H7 (cell line): ENCODE measurements around the gene MAPK8. TPM values are rescaled to one million over a fixed set of nuclear protein-coding genes. Genes with fewer than 3 reads are reported as not detected.
A peak's percentile ranks its signal among the peaks of the same experiment; 100 is the strongest.
"Not testable (repeated sequence)": the region's sequence is repeated elsewhere in the genome, so short reads cannot be mapped to it uniquely, and the experiment has no call there.

Experiments
- DNase-seq: peaks from one replicate; pipeline ENCODE4 v3.0.0; 2012
- H3K27me3 ChIP-seq: 2 replicates; pipeline ENCODE4 v1.6.0; 2011; ENCODE audit warnings: mild to moderate bottlenecking, low read length; ENCODE audit not compliant: control insufficient read depth, insufficient read depth
- H3K36me3 ChIP-seq: replicated peaks from 2 replicates; pipeline ENCODE4 v1.5.1; 2011; ENCODE audit warnings: low read length; ENCODE audit not compliant: control insufficient read depth, insufficient read depth
- H3K4me3 ChIP-seq: 2 replicates; pipeline ENCODE4 v1.5.1; 2011; ENCODE audit warnings: low read depth, mild to moderate bottlenecking, control low read depth, low read length, moderate library complexity; ENCODE audit not compliant: insufficient read depth
- total RNA-seq: library from RNA; depleted of rRNA; stranded (reverse); fragments of >200 nt; shearing (Covaris generic); gene quantifications from 2 replicates; pipeline ENCODE4 v1.2.3, GENCODE V29; 2014; rRNA removed

MAPK8 gene
- total RNA-seq, result 67.7 and 70.3 TPM in 2 replicates

DNA sequence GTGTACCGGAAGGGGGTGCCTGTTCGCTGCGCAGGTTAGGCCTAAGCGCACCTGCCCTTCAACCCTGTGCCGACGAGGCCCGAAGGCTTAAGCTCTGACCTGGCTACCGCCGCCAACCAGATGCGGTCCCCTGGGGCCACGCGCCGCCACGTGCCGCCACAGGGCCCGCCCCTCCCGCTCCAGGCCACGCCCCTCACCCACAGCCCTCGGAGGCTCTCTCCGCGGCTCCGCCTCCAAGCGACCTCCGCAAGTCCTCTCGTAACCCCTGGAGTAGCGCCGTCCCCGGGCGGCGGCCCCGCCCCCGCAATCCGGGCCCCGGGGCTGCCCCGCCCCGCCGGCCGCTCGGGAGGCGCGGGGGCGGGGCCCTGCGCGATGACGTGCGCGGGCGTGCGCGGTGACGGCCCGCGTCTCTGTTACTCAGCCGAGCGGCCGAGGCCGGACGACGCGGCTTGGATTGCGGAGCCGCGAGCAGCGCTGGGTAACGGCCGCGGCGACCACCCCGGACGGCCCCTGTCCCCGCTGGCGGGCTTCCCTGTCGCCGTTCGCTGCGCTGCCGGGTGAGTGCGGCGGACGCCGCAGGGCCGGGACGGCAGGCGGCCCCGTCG is at the start of gene MAPK8:
Gene MAPK8 (plus strand): TSS at position 413 of the 605 bp plus-strand sequence. CDS start 94,984 bp downstream, outside the sequence.
- Histone ChIP-seq H3K27me3 (peaks cover 4% of the 10 kb centered on the region; the same call in 1 of the 2 replicates), H3K4me3 (peak within 1 kb of the TSS; percentile 83), H3K36me3 (no peaks in the 10 kb centered on the region)
- peak; percentile 99 for DNase-seq

DNA sequence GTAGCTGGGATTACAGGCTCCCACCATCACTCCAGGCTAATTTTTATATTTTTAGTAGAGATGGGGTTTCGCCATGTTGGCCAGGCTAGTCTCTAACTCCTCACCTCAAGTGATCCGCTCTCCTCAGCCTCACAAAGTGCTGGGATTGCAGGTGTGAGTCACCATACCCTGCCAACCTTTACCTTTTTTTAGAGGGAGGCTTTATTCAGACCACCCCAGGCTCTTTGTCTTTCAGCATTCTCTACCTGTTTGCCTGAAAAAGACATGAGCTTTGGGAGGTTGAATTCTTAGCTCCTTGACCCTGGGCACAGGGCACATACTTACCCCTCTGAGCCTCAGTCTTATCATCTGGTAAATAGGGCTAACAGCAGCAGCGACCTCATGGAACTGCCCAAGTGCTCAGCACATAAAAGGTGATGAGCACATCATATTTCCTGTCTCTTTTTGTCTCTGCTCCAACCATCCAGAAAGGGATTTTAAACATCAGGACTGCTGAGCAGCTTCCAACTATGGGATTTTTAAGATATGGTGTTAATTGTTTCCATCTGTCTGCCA is 49.0 kb upstream of the MAPK8 start:
- Histone ChIP-seq H3K27me3 (no peaks in the 10 kb centered on the region), H3K36me3 (no peaks in the 10 kb centered on the region), H3K4me3 (no peak overlapping the region)
- DNase-seq, result no peak

DNA sequence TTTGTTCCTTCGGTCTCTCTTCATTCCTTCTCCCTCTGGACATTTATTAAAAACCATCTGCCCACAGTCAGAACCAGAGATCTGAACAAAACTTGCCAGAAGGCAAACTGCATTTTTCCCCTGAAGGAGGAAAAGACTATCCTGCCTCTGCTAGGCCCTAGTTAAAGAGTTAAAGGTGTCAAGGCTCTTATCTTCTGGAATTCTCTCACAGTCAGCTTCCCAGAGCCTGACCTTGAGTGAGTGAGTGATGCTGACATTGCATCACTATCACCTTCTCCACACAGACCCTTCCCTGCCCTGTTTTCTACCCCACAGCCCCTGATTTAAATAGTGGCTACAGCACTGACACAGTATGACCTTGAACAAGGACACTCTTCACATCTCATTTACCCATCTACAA is 48.4 kb upstream of the MAPK8 start:
- H3K27me3 ChIP-seq, result no peaks in the 10 kb centered on the region
- no peak overlapping the region for H3K4me3 ChIP-seq
- H3K36me3 ChIP-seq, result no peaks in the 10 kb centered on the region
- DNase-seq, result no peak

DNA sequence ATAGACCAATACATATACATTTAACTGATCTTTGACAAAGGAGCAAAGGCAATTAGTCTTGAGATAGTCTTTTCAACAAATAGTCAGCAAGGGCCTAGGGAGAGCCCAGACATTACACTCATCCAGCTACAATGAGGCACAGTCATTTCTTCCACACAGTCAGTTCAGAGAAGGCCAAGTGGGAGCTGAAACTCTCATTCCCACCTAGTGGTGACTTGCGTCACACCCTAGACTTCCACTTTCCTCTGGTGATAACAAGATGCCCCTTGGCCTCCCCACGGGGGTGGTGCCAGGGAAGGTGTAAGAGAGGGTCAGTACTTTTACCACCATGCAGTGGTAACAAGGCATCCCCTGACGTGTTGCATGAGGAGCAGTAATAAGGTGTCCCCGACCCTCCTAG is 39.9 kb upstream of the MAPK8 start:
- Histone ChIP-seq H3K4me3 (no peak overlapping the region), H3K27me3 (no peaks in the 10 kb centered on the region), H3K36me3 (no peaks in the 10 kb centered on the region)
- DNase-seq, result no peak

DNA sequence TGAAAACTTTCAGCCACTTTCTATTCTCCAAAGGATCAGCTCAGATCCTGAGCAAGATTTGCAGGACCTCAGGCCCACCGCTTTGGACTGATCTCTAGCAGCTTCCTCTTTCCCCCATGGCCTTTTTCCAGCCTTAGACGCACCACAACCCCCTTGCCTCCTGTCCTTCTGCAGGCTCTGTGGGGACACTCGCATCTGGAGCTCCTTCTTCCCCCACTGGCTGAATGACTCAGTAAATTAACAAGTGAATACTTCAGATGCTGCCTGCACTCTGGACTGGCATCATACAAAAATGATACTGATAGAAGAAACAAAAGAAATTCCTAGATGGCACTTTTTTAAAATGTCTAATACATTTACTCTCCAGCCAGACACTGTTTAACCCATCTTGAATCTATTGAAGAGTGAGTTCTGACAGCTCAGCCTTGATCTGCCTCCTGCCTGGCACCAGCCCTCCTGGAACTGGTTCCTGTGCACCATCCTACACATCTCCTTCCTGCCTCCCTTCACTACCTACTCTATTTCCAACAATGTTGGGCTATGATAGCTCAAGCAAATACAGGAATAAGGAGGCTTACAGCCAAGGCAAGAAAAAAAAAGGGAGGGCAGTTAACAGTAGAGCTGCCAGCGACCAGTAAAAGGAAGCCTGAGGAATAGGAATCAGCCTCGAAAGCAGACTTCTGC is 35.3 kb upstream of the MAPK8 start:
- no peak for DNase-seq
- Histone ChIP-seq H3K36me3 (no peaks in the 10 kb centered on the region), H3K27me3 (no peaks in the 10 kb centered on the region), H3K4me3 (no peak overlapping the region)

DNA sequence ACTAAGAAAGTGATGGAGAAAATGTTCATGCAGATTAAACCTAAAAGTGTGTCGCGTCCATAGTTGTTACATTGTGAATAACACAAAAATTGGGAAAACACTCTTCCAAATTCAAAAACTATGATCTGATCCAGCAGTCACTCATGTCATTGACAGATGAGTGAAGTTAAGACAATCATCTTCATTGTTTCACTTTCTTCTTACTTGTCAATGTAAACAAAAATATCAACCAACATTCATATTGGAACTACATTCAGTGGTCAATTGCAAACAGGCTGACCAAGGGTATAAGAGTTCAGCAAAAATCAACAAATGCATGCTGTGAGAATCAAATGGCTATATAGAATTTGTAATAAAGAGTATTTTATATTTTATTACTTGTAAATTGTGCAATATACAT is 33.8 kb upstream of the MAPK8 start:
- H3K36me3 ChIP-seq, result no peaks in the 10 kb centered on the region
- no peaks in the 10 kb centered on the region for H3K27me3 ChIP-seq
- no peak for DNase-seq
- H3K4me3 ChIP-seq, result no peak overlapping the region

DNA sequence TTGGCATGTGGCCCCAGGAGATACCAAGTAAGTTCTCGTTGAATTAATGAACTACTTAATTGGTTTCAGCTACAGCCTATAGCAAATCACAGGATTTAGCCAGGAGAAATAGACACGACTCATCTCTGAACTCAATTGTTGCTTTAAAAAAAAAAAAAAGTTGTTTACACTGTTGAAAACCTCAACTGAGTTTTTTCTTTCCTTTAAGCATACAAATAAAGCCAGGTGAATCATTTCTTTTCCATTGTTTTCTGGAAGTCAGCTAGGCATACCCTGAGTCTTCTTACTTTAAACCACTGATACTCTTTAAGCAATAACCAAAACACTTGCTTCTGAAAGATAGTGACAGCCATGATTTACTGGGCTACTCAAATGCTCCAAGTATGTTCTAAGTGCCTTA is 32.7 kb upstream of the MAPK8 start:
- no peak for DNase-seq
- H3K36me3 ChIP-seq, result no peaks in the 10 kb centered on the region
- no peak overlapping the region for H3K4me3 ChIP-seq
- no peaks in the 10 kb centered on the region for H3K27me3 ChIP-seq

DNA sequence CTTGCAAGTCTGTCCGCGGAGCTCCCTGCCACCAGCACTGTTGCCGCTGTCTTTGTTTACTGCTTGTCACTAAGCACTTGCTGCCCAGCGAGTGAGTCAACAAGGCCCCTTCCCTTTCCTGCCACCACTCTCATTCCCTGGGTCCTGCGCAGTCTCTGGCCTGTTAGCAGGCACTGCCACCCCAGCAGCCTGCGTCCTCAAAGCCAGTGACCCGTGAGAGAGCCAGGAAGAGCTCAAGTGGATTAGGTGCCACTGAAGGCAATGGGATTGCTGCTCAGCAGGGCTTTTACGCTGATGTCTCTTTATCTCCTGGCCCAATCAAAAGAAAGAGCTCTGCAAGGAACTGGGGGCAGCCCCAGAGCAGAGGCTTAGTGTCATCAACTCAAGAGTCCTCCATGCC is 31.8 kb upstream of the MAPK8 start, which contains the start of gene FRMPD2:
Gene FRMPD2 (minus strand): TSS at position 61 of the 400 bp plus-strand sequence. CDS start 129 bp downstream, outside the sequence.
- H3K36me3 ChIP-seq, result no peaks in the 10 kb centered on the region
- H3K27me3 ChIP-seq, result no peaks in the 10 kb centered on the region
- DNase-seq, result no peak
- no peak within 1 kb of the TSS for H3K4me3 ChIP-seq

DNA sequence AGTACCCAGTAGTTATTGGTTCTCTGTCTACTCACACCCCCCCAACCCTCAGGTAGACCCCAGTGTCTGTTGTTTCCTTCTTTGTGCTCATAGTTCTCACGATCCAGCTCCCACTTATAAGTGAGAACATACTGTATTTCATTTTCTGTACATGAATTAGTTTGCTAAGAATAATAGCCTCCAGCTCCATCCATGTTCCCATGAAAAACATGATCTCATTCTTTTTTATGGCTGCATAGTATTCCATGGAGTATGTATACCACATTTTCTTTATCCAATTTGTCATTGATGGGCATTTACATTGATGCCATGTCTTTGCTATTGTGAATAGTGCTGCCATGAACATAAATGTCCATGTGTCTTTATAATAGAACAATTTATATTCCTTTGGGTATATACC is 29.4 kb upstream of the MAPK8 start:
- no peaks in the 10 kb centered on the region for H3K36me3 ChIP-seq
- no peak for DNase-seq
- H3K27me3 ChIP-seq, result no peaks in the 10 kb centered on the region
- no peak overlapping the region for H3K4me3 ChIP-seq

DNA sequence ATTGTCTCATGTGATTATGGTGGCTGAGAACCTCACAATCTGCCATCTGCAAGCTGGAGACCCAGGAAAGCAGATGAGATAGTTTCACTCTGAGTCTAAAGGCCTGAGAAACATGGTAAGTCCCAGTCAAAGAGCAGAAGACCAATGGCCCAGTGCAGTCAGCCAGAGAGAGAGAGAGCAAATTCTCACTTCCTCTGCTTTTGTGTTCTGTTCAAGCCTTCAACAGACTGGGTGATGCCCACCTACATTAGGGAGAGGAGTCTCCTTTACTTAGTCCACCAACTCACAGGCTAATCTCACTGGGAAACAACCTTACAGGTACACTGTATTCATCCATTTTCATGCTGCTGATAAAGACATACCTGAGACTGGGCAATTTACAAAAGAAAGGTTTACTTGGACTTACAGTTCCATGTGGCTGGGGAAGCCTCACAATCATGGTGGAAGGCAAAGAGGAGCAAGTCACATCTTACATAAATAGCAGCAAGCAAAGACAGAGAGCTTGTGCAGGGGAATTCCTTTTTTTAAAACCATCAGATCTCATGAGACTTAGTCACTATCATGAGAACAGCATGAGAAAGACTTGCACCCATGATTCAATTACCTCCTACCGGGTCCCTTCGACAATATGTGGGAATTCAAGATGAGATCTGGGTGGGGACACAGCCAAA is 27.3 kb upstream of the MAPK8 start:
- no peak overlapping the region for H3K4me3 ChIP-seq
- DNase-seq, result no peak
- H3K27me3 ChIP-seq, result no peaks in the 10 kb centered on the region
- H3K36me3 ChIP-seq, result no peaks in the 10 kb centered on the region

DNA sequence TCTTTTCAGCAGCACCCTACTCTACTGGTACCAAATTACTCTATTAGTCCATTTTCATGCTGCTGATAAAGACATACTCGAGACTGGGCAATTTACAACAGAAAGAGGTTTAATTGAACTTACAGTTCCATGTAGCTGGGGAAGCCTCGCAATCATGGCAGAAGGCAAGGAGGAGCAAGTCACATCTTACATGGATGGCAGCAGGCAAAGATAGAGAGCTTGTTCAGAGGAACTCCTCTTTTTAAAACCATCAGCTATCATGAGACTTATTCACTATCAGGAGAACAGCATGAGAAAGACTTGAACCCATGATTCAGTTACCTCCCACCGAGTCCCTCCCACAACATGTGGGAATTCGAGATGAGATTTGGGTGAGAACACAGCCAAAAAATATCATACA is 24.8 kb upstream of the MAPK8 start:
- not testable (repeated sequence) for H3K4me3 ChIP-seq, DNase-seq, H3K36me3 ChIP-seq, H3K27me3 ChIP-seq

DNA sequence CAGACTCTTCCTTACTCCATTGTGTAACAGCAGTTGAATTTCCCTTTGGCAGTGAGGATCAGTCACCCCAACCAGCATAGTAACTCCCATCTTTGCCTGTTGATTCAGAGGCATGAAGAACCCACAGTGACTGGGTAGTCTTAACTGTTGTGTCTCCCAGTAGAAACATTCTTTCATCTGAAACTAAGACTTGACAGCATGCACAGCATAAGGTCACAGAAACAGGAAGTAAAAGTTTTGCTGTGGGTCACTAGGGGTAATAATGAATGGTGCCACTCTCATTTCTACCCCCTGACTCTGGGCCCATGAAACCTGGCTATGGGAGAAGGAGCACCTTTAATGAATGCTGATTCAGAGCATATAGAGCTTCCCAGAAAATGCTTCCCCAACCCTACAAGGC is 23.6 kb upstream of the MAPK8 start:
- no peak for DNase-seq
- H3K27me3 ChIP-seq, result no peaks in the 10 kb centered on the region
- no peak overlapping the region for H3K4me3 ChIP-seq
- H3K36me3 ChIP-seq, result no peaks in the 10 kb centered on the region

DNA sequence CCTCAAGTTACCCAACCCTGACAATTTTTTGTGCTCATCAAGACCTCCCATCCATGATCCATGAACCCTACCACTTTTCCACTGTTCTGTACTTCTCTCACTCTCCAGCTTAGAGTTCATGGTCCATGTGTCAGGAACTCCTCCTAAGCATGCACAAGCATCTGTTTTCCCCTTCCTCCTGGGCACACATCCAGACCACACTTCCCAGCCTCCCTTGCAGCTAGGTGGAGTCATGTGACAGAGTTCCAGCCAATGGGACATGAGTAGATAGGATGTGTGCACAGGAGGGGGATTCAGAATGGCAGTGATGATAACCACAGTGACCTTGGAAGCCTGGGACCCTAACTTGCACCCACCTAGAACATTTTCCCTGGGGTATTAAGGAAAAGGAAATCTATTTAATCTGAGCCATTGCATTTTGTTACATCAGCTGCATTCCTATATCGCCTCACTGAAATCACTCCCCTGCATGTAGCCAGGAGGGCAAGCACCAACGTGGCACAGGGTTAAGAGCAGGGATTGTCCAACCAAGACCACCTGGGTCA is 22.4 kb upstream of the MAPK8 start:
- no peak for DNase-seq
- Histone ChIP-seq H3K27me3 (no peaks in the 10 kb centered on the region), H3K4me3 (no peak overlapping the region), H3K36me3 (no peaks in the 10 kb centered on the region)

DNA sequence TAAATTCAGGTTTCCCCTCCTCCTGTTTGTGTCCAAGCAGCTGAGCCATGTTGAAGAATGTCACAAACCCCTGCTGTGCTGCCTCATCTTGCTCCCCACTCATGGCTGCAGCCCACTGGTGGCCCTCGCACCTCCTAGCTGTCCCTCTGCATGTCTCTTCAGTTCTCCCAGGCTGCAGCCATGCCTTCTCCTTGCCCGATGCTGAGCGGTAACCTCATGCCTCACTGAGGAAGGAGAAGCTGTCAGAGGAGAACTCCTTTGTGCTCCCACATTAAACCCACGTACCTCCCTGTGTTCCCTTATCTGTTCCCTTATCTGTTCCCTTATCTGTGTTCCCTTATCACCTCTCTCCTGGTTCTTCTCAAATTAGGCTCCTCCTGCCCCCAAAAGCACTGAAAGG is 21.7 kb upstream of the MAPK8 start:
- no peaks in the 10 kb centered on the region for H3K36me3 ChIP-seq
- DNase-seq, result no peak
- no peak overlapping the region for H3K4me3 ChIP-seq
- H3K27me3 ChIP-seq, result no peaks in the 10 kb centered on the region

DNA sequence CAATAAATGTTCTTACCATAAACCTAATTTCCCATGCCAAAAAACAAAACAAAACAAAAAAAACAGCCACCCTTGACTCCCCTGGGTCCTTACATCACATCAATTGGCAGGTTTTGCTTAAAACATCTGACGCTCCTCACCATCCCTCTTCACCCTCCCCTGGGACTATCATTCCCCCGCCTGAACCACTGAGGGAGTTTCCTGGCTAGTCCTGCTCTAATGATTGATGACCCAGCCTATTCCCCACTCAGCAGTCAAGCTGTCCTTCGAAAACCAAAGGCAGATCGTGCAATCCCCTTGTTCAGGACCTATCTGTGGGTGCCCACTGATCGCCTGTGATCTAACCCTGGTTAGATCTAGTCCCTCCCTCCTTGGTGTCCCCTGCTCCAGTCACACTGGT is 20.8 kb upstream of the MAPK8 start:
- DNase-seq, result no peak
- no peak overlapping the region for H3K4me3 ChIP-seq
- H3K36me3 ChIP-seq, result no peaks in the 10 kb centered on the region
- H3K27me3 ChIP-seq, result no peaks in the 10 kb centered on the region
